Activated T-cell treated with anti-CD3 and anti-CD28 coated beads, Interleukin-2, amount 50 U/mL, for 1 hour (primary cell): ENCODE measurements around the gene TSEN15.
"Not testable (repeated sequence)": the region's sequence is repeated elsewhere in the genome, so short reads cannot be mapped to it uniquely, and the experiment has no call there.

Experiments used
- DNase-seq: peaks from one replicate; pipeline ENCODE4 v3.0.0-alpha.2; 2020

The TSEN15 gene

GRCh38 chr1:184059887-184060286, 8.4 kb downstream of the TSEN15 start:
- DNase-seq = no peak

GRCh38 chr1:184060316-184060715, 8.8 kb downstream of the TSEN15 start:
- DNase-seq = no peak

GRCh38 chr1:184061396-184062003, 10.0 kb downstream of the TSEN15 start:
- no peak for DNase-seq

- no peak for DNase-seq
These were observed 11.2 kb downstream of the TSEN15 start for GRCh38 chr1:184062640-184063286.

GRCh38 chr1:184065559-184065958, 14.0 kb downstream of the TSEN15 start:
- DNase-seq = no peak

- no peak for DNase-seq
These were observed 16.8 kb downstream of the TSEN15 start for GRCh38 chr1:184068354-184068753.

GRCh38 chr1:184069675-184070074, 18.1 kb downstream of the TSEN15 start:
- DNase-seq = no peak

GRCh38 chr1:184072376-184072775, 20.8 kb downstream of the TSEN15 start:
- no peak for DNase-seq

GRCh38 chr1:184074383-184074782, 22.9 kb downstream of the TSEN15 start:
- DNase-seq = no peak

- DNase-seq = no peak
These were observed 23.8 kb downstream of the TSEN15 start for GRCh38 chr1:184075055-184076029.

GRCh38 chr1:184078564-184079249, 27.2 kb downstream of the TSEN15 start:
- DNase-seq = no peak

- DNase-seq = no peak
These were observed 28.8 kb downstream of the TSEN15 start for GRCh38 chr1:184080309-184080708.

GRCh38 chr1:184082541-184083415, 31.2 kb downstream of the TSEN15 start:
- no peak for DNase-seq

GRCh38 chr1:184085667-184086066, 34.1 kb downstream of the TSEN15 start:
- no peak for DNase-seq

GRCh38 chr1:184088037-184088436, 36.5 kb downstream of the TSEN15 start:
- DNase-seq = no peak

- DNase-seq = no peak
These were observed 41.5 kb downstream of the TSEN15 start for GRCh38 chr1:184093071-184093470.

- DNase-seq = no peak
These were observed 44.5 kb downstream of the TSEN15 start for GRCh38 chr1:184096005-184096404.

GRCh38 chr1:184096580-184096979, 45.0 kb downstream of the TSEN15 start:
- DNase-seq = not testable (repeated sequence)

GRCh38 chr1:184101141-184101540, 49.6 kb downstream of the TSEN15 start:
- no peak for DNase-seq

- no peak for DNase-seq
These were observed 50.0 kb downstream of the TSEN15 start for GRCh38 chr1:184101571-184101970.

GRCh38 chr1:184110272-184111204, 59.0 kb downstream of the TSEN15 start:
- DNase-seq = no peak
